Loucy (cell line): ENCODE measurements around the gene WDSUB1.

Experiments used
- H2AFZ ChIP-seq: fragments of 200-600 bp; sonication (generic); 2 replicates; pipeline ENCODE4 v1.6.0; 2016; ENCODE audit warnings: antibody characterized with exemption, mild to moderate bottlenecking, low read length, moderate library complexity
- H3F3A ChIP-seq: fragments of 200-600 bp; 2 replicates; pipeline ENCODE4 v1.6.0; 2016; ENCODE audit warnings: antibody characterized with exemption, low read depth, mild to moderate bottlenecking
- H3K27me3 ChIP-seq: fragments of 200-600 bp; sonication (generic); 2 replicates; pipeline ENCODE4 v1.6.1; 2014; ENCODE audit warnings: low read length, mild to moderate bottlenecking; ENCODE audit not compliant: insufficient read depth, poor library complexity, severe bottlenecking
- H3K36me3 ChIP-seq: fragments of 200-600 bp; sonication (generic); 2 replicates; pipeline ENCODE4 v1.6.1; 2016; ENCODE audit warnings: low read length; ENCODE audit not compliant: insufficient read depth
- H3K4me1 ChIP-seq: fragments of 200-600 bp; sonication (generic); 2 replicates; pipeline ENCODE4 v1.5.1; 2014; ENCODE audit warnings: low read length, mild to moderate bottlenecking; ENCODE audit not compliant: insufficient read depth, poor library complexity, severe bottlenecking
- H3K4me2 ChIP-seq: fragments of 200-600 bp; sonication (generic); 2 replicates; pipeline ENCODE4 v1.6.0; 2014; ENCODE audit warnings: antibody characterized with exemption, low read length, low read depth, mild to moderate bottlenecking; ENCODE audit not compliant: poor library complexity, severe bottlenecking
- H3K4me3 ChIP-seq: fragments of 200-600 bp; sonication (generic); 2 replicates; pipeline ENCODE4 v1.5.1; 2014; ENCODE audit warnings: low read length, mild to moderate bottlenecking, mixed read lengths; ENCODE audit not compliant: poor library complexity, severe bottlenecking
- H3K79me2 ChIP-seq: fragments of 200-600 bp; sonication (generic); 2 replicates; pipeline ENCODE4 v1.6.1; 2014; ENCODE audit warnings: low read length; ENCODE audit not compliant: insufficient read depth
- H3K9ac ChIP-seq: fragments of 200-600 bp; sonication (generic); 2 replicates; pipeline ENCODE4 v1.6.0; 2014; ENCODE audit warnings: mild to moderate bottlenecking, low read depth, low read length, moderate library complexity; ENCODE audit not compliant: poor library complexity, severe bottlenecking
- H3K9me2 ChIP-seq: fragments of 200-600 bp; sonication (generic); replicated peaks from 2 replicates; pipeline ENCODE4 v1.6.1; 2016; ENCODE audit warnings: low read depth, low read length, mixed read lengths
- H3K9me3 ChIP-seq: fragments of 200-600 bp; sonication (generic); 2 replicates; pipeline ENCODE4 v1.6.1; 2014; ENCODE audit warnings: mild to moderate bottlenecking, antibody characterized with exemption, low read length, low read depth; ENCODE audit not compliant: insufficient read depth
- H4K20me1 ChIP-seq: fragments of 200-600 bp; sonication (generic); 2 replicates; pipeline ENCODE4 v1.6.0; 2014; ENCODE audit warnings: antibody characterized with exemption, low read length, mild to moderate bottlenecking; ENCODE audit not compliant: insufficient read depth, poor library complexity, severe bottlenecking
- CTCF ChIP-seq: fragments of 200-600 bp; sonication (generic); conservative IDR thresholded peaks from 2 replicates; pipeline ENCODE4 v1.5.1; 2014; ENCODE audit warnings: mild to moderate bottlenecking, antibody characterized with exemption, low read length
- EZH2phosphoT487 ChIP-seq: fragments of 200-600 bp; IDR thresholded peaks from 2 replicates; pipeline ENCODE4 v1.6.1; 2018; ENCODE audit warnings: antibody characterized with exemption, mild to moderate bottlenecking, moderate library complexity, borderline replicate concordance

The WDSUB1 gene

GRCh38 chr2:159249990-159250715 is 36.4 kb downstream of the WDSUB1 start:
- Histone ChIP-seq H4K20me1 (no peaks in the 10 kb centered on the region), H3F3A (no peaks in the 10 kb centered on the region; the same call in 1 of the 2 replicates), H3K4me1 (peaks cover 26% of the 10 kb centered on the region), H3K79me2 (no peaks in the 10 kb centered on the region), H2AFZ (no peak overlapping the region), H3K4me3 (peak overlapping the region; percentile 15), H3K27me3 (no peaks in the 10 kb centered on the region), H3K4me2 (peak overlapping the region; percentile 53), H3K36me3 (peaks cover 16% of the 10 kb centered on the region; the same call in 1 of the 2 replicates), H3K9ac (peak overlapping the region; percentile 36), H3K9me3 (peaks cover 5% of the 10 kb centered on the region; the same call in 1 of the 2 replicates), H3K9me2 (no peaks in the 10 kb centered on the region)
- TF ChIP-seq CTCF (no peak), EZH2phosphoT487 (no peak)

GRCh38 chr2:159246325-159246988 is 40.0 kb downstream of the WDSUB1 start:
- Histone ChIP-seq H3K4me3 (no peak overlapping the region), H3K4me2 (no peak overlapping the region), H3K9me3 (peaks cover 5% of the 10 kb centered on the region; the same call in 1 of the 2 replicates), H3K36me3 (peaks cover 15% of the 10 kb centered on the region; the same call in 1 of the 2 replicates), H4K20me1 (no peaks in the 10 kb centered on the region), H3K4me1 (peaks cover 26% of the 10 kb centered on the region), H3K9me2 (no peaks in the 10 kb centered on the region), H3K79me2 (no peaks in the 10 kb centered on the region), H2AFZ (no peak overlapping the region), H3K27me3 (no peaks in the 10 kb centered on the region), H3K9ac (no peak overlapping the region), H3F3A (no peaks in the 10 kb centered on the region; the same call in 1 of the 2 replicates)
- TF ChIP-seq EZH2phosphoT487 (no peak), CTCF (no peak)

GRCh38 chr2:159243529-159243928 is 43.0 kb downstream of the WDSUB1 start:
- no peak overlapping the region for H3K4me2 ChIP-seq
- no peaks in the 10 kb centered on the region; the same call in 1 of the 2 replicates for H3F3A ChIP-seq
- no peaks in the 10 kb centered on the region for H3K79me2 ChIP-seq
- peaks cover 5% of the 10 kb centered on the region; the same call in 1 of the 2 replicates for H3K9me3 ChIP-seq
- H3K27me3 ChIP-seq = no peaks in the 10 kb centered on the region
- peaks cover 29% of the 10 kb centered on the region; the same call in 1 of the 2 replicates for H3K36me3 ChIP-seq
- peaks cover 4% of the 10 kb centered on the region for H3K4me1 ChIP-seq
- H4K20me1 ChIP-seq = no peaks in the 10 kb centered on the region
- H2AFZ ChIP-seq = no peak overlapping the region
- no peak overlapping the region for H3K4me3 ChIP-seq
- TF ChIP-seq EZH2phosphoT487 (no peak), CTCF (no peak)
- no peak overlapping the region for H3K9ac ChIP-seq
- H3K9me2 ChIP-seq = no peaks in the 10 kb centered on the region
